Mesenteric fat pad (tissue), 1 donor: ENCODE results near the gene ZNF124. TPM values are rescaled to one million over a fixed set of nuclear protein-coding genes. Genes with fewer than 3 reads are reported as not detected.
"Not testable (repeated sequence)": the region's sequence is repeated elsewhere in the genome, so short reads cannot be mapped to it uniquely, and the experiment has no call there.

Source experiments
- DNase-seq: peaks from one replicate; pipeline ENCODE4 v3.0.0-alpha.2; 2020; ENCODE audit warnings: low spot score
- total RNA-seq: library from RNA; stranded (reverse); fragmentation: NEBNext Ultra II Directional; extraction: Animal tissue kit (Norgen Biotek cat#: 25700); gene quantifications from one replicate; pipeline ENCODE4 v1.2.1, GENCODE V29; 2021
- donor health status: DM: yes; HTN: yes; CAD: no.

Gene ZNF124
- total RNA-seq, 1 donor from 2014 or later, result 17.7 TPM

- no peak for DNase-seq
Observed at GRCh38 chr1:247173431-247173830, 1.6 kb upstream of the ZNF124 start.

- DNase-seq, result no peak
Observed at GRCh38 chr1:247172996-247173395, 1.2 kb upstream of the ZNF124 start.

GRCh38 chr1:247171443-247171842 is 377 bp downstream of the ZNF124 start:
- not testable (repeated sequence) for DNase-seq

GRCh38 chr1:247165674-247166073 is 6.1 kb downstream of the ZNF124 start:
- DNase-seq, result no peak

- no peak for DNase-seq
Observed at GRCh38 chr1:247164694-247165093, 7.1 kb downstream of the ZNF124 start.

- DNase-seq, result no peak
Observed at GRCh38 chr1:247156787-247157232, 15.0 kb downstream of the ZNF124 start.

GRCh38 chr1:247147781-247148180 is 24.0 kb downstream of the ZNF124 start:
- no peak for DNase-seq

GRCh38 chr1:247147120-247147519 is 24.7 kb downstream of the ZNF124 start:
- DNase-seq, result not testable (repeated sequence)

GRCh38 chr1:247146671-247147070 is 25.1 kb downstream of the ZNF124 start:
- DNase-seq, result no peak

- no peak for DNase-seq
Observed at GRCh38 chr1:247145279-247145678, 26.5 kb downstream of the ZNF124 start.

- DNase-seq, result not testable (repeated sequence)
Observed at GRCh38 chr1:247139557-247139956, 32.3 kb downstream of the ZNF124 start.

GRCh38 chr1:247131236-247131635 is 40.6 kb downstream of the ZNF124 start:
- DNase-seq, result no peak

- not testable (repeated sequence) for DNase-seq
Observed at GRCh38 chr1:247127519-247128282, 44.1 kb downstream of the ZNF124 start.

- not testable (repeated sequence) for DNase-seq
Observed at GRCh38 chr1:247126601-247127000, 45.2 kb downstream of the ZNF124 start.

GRCh38 chr1:247126166-247126565 is 45.7 kb downstream of the ZNF124 start:
- not testable (repeated sequence) for DNase-seq

- no peak for DNase-seq
Observed at GRCh38 chr1:247121382-247121781, 50.4 kb downstream of the ZNF124 start.

GRCh38 chr1:247120408-247120668 is 51.5 kb downstream of the ZNF124 start:
- DNase-seq, result not testable (repeated sequence)

- no peak for DNase-seq
Observed at GRCh38 chr1:247119600-247120407, 52.0 kb downstream of the ZNF124 start.

GRCh38 chr1:247118946-247119446 is 52.8 kb downstream of the ZNF124 start:
- no peak for DNase-seq

GRCh38 chr1:247115545-247115944 is 56.3 kb downstream of the ZNF124 start:
- no peak for DNase-seq

- no peak for DNase-seq
Observed at GRCh38 chr1:247115141-247115510, 56.7 kb downstream of the ZNF124 start.

- no peak for DNase-seq
Observed at GRCh38 chr1:247114351-247115140, 57.3 kb downstream of the ZNF124 start.
